GM12891 (cell line): ENCODE results near the gene CD151.

Experiments used
- POLR2A ChIP-seq: IDR thresholded peaks from 2 replicates; pipeline ENCODE4 v1.6.1; 2011; ENCODE audit warnings: low read depth, low read length, control low read depth
- POLR2AphosphoS5 ChIP-seq: IDR thresholded peaks from 2 replicates; pipeline ENCODE4 v1.6.1; 2011; ENCODE audit warnings: low read depth, low read length, control low read depth
- POU2F2 ChIP-seq: IDR thresholded peaks from 2 replicates; pipeline ENCODE4 v1.6.1; 2011; ENCODE audit warnings: low read depth, mild to moderate bottlenecking, control low read depth, low read length, moderate library complexity
- SPI1 ChIP-seq: IDR thresholded peaks from 2 replicates; pipeline ENCODE4 v1.6.1; 2011; ENCODE audit warnings: low read depth, low read length, control low read depth
- TAF1 ChIP-seq: IDR thresholded peaks from 2 replicates; pipeline ENCODE4 v1.6.1; 2011; ENCODE audit warnings: low read depth, low read length, control low read depth

DNA sequence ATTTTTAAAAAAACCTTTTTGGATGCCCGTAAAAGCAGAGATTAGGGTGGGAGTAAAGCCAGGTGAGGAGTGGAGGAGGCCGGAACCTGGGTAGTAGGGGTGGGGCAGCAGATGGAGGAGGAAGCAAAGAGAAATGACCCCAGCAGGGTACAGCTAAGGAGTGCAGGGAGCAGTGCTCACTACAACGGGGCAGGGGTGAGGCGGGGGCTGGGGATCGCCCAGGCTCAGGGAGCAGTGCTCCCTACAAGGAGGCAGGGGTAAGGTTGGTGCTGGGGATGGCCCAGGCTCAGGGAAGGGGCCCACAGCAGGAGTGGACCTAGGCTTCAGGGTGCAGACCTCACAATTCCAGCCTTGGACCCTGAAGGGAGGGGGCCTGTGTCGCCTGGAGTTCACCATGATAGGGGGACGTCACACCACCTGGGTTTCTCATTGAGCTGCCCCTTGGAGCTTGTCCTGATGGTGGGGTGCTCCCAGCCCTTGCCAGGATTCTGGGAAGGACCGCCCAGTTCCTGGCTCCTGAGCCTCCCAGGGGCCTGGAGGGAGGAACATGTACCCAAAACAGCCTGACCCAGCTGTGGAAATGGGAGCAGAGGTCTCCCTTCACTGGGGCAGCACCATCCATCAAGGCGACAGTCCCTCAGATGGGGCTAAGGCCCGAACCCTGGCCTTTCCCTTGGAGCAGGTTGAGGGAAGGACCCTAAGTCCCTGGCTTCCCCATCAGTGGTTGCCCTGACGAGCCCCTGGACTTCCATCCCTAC is 16.9 kb upstream of the CD151 start:
- no peak for TF ChIP-seq POLR2AphosphoS5
- TF ChIP-seq POLR2A, result 0 out of 2 replicates have a peak, but pooled peaks have one; percentile 13
- TF ChIP-seq POU2F2, result no peak
- TF ChIP-seq TAF1, result no peak
- TF ChIP-seq SPI1, result no peak
